GM19240 (cell line): ENCODE data around the gene SCYL1.
A peak's percentile ranks its signal among the peaks of the same experiment; 100 is the strongest.

Source experiments
- DNase-seq: peaks from one replicate; pipeline ENCODE4 v3.0.0; 2011; ENCODE audit warnings: low spot score; ENCODE audit not compliant: insufficient read length

SCYL1 gene

GRCh38 chr11:65536412-65537295 lies 11.8 kb downstream of the SCYL1 start:
- no peak for DNase-seq

- DNase-seq, result no peak
These were observed 12.4 kb downstream of the SCYL1 start for GRCh38 chr11:65537296-65537597.

GRCh38 chr11:65537620-65538231 lies 12.8 kb downstream of the SCYL1 start:
- no peak for DNase-seq

- no peak for DNase-seq
These were observed 13.5 kb downstream of the SCYL1 start for GRCh38 chr11:65538232-65538914.

GRCh38 chr11:65538915-65539743 lies 14.2 kb downstream of the SCYL1 start:
- no peak for DNase-seq

- DNase-seq, result no peak
These were observed 14.9 kb downstream of the SCYL1 start for GRCh38 chr11:65539744-65540289.

- DNase-seq, result peak; percentile 99
These were observed 15.6 kb downstream of the SCYL1 start for GRCh38 chr11:65540290-65541092.

GRCh38 chr11:65541093-65541982 lies 16.5 kb downstream of the SCYL1 start:
- DNase-seq, result no peak

GRCh38 chr11:65542738-65543390 lies 18.0 kb downstream of the SCYL1 start:
- DNase-seq, result no peak

GRCh38 chr11:65545853-65546216 lies 21.0 kb downstream of the SCYL1 start:
- DNase-seq, result no peak

- DNase-seq, result peak; percentile 98
These were observed 21.5 kb downstream of the SCYL1 start for GRCh38 chr11:65546217-65546958.

- no peak for DNase-seq
These were observed 22.7 kb downstream of the SCYL1 start for GRCh38 chr11:65547446-65548125.

GRCh38 chr11:65548395-65548794 lies 23.5 kb downstream of the SCYL1 start:
- DNase-seq, result no peak

GRCh38 chr11:65549096-65549495 lies 24.2 kb downstream of the SCYL1 start:
- DNase-seq, result no peak

GRCh38 chr11:65551572-65552387 lies 26.9 kb downstream of the SCYL1 start:
- peak; percentile 56 for DNase-seq

GRCh38 chr11:65552388-65552951 lies 27.6 kb downstream of the SCYL1 start:
- no peak for DNase-seq
